NCI-H2196 treated with DMSO at 0.1 percent for 48 hours (cell line): ENCODE data around the gene ATP2A1.

Experiments
- DNase-seq: peaks from one replicate; lab custom pipeline; 2025; ENCODE audit not compliant: unreplicated experiment; lab: John Stamatoyannopoulos, UW

ATP2A1 gene

GRCh38 chr16:28878083-28878926 is at the start of gene ATP2A1:
TSS of gene ATP2A1 (plus strand) at chr16:28878488. CDS start at chr16:28878672, 184 bp downstream.
- no peak for DNase-seq

GRCh38 chr16:28829747-28830146 is 48.5 kb upstream of the ATP2A1 start:
- no peak for DNase-seq

GRCh38 chr16:28830531-28830930 is 47.8 kb upstream of the ATP2A1 start:
- DNase-seq: no peak

- no peak for DNase-seq
These were observed 43.9 kb upstream of the ATP2A1 start for GRCh38 chr16:28834349-28834748.

GRCh38 chr16:28834873-28835863 is 43.1 kb upstream of the ATP2A1 start:
- DNase-seq: no peak

- no peak for DNase-seq
These were observed 42.2 kb upstream of the ATP2A1 start for GRCh38 chr16:28835864-28836760.

- no peak for DNase-seq
These were observed 41.6 kb upstream of the ATP2A1 start for GRCh38 chr16:28836761-28837064.

- no peak for DNase-seq
These were observed 40.4 kb upstream of the ATP2A1 start for GRCh38 chr16:28837672-28838557.

- DNase-seq: no peak
These were observed 39.8 kb upstream of the ATP2A1 start for GRCh38 chr16:28838558-28838918.

- no peak for DNase-seq
These were observed 39.2 kb upstream of the ATP2A1 start for GRCh38 chr16:28839004-28839639.

GRCh38 chr16:28839899-28840298 is 38.4 kb upstream of the ATP2A1 start:
- no peak for DNase-seq

GRCh38 chr16:28842696-28843095 is 35.6 kb upstream of the ATP2A1 start:
- DNase-seq: no peak

- DNase-seq: no peak
These were observed 34.5 kb upstream of the ATP2A1 start for GRCh38 chr16:28843766-28844165.

GRCh38 chr16:28844226-28844885 is 33.9 kb upstream of the ATP2A1 start:
- DNase-seq: no peak

GRCh38 chr16:28845293-28845692 is 33.0 kb upstream of the ATP2A1 start:
- peak; percentile 59 for DNase-seq

GRCh38 chr16:28845761-28846079 is 32.6 kb upstream of the ATP2A1 start:
- DNase-seq: no peak

GRCh38 chr16:28846080-28846932 is 32.0 kb upstream of the ATP2A1 start, which contains the start of gene TUFM:
TSS of gene TUFM (minus strand) at chr16:28846348. CDS start at chr16:28846269, 79 bp downstream.
- peak; percentile 98 for DNase-seq

GRCh38 chr16:28846933-28847273 is 31.4 kb upstream of the ATP2A1 start:
- no peak for DNase-seq
